Body of pancreas (tissue), 4 donors: ENCODE results near the gene SCUBE1. TPM values are rescaled to one million over a fixed set of nuclear protein-coding genes. Genes with fewer than 3 reads are reported as not detected.
A peak's percentile ranks its signal among the peaks of the same experiment; 100 is the strongest.

ENCODE experiments used
- ATAC-seq: fragments of 150-250 bp; one replicate; pipeline ENCODE4 v1.9.1; 2016
- DNase-seq, 4 donors: peaks; one replicate each; pipeline ENCODE4 v3.0.0-alpha.2; 2019
- H3K27ac ChIP-seq, 4 donors: fragments of 200-600 bp; sonication (generic); 1 replicate in 3 of 4; 2 replicates in 1 of 4; pipeline versions ENCODE4 v1.5.1 to v1.6.1; 2016 to 2019; ENCODE audit warnings: mild to moderate bottlenecking in 1 of 4, mixed read lengths in 1 of 4, moderate library complexity in 1 of 4
- H3K27me3 ChIP-seq, 2 donors: fragments of 200-600 bp; sonication (generic); one replicate each; pipeline ENCODE4 v1.6.0; 2016; ENCODE audit warnings: mild to moderate bottlenecking in 1 of 2
- H3K36me3 ChIP-seq, 2 donors: fragments of 200-600 bp; sonication (generic); replicated peaks in 1 of 2; 2 replicates each; pipeline ENCODE4 v1.5.1; 2016; ENCODE audit warnings: low read depth in 2 of 2; ENCODE audit not compliant: insufficient read depth in 1 of 2
- H3K4me1 ChIP-seq: fragments of 200-600 bp; sonication (generic); one replicate; pipeline ENCODE4 v1.6.0; 2016
- H3K4me3 ChIP-seq, 2 donors: fragments of 200-600 bp; sonication (generic); 1 replicate in 1 of 2; 2 replicates in 1 of 2; pipeline ENCODE4 v1.5.1; 2016 to 2019
- H3K9me3 ChIP-seq, 3 donors: fragments of 200-600 bp; sonication (generic); 1 replicate in 2 of 3; 2 replicates in 1 of 3; pipeline ENCODE4 v1.5.1; 2016
- CTCF ChIP-seq, 7 experiments: fragments of 450-650 bp in 4 of 7; fragments of 200-600 bp in 3 of 7; sonication (generic) in 3 of 7; IDR thresholded peaks; one replicate each; pipeline ENCODE4 v1.5.1; 2016 to 2019; ENCODE audit warnings: antibody characterized with exemption in 7 of 7
- POLR2A ChIP-seq, 3 donors: fragments of 450-650 bp; IDR thresholded peaks; one replicate each; pipeline ENCODE4 v1.6.1; 2016; ENCODE audit warnings: antibody characterized with exemption in 3 of 3, mild to moderate bottlenecking in 2 of 3
- WGBS, 2 donors: methylation state at CpG; one replicate each; pipeline ENCODE4 v1.1.5; 2017; 5-methylcytosine and 5-hydroxymethylcytosine counted together
- intact Hi-C: fragments of 100-400 bp; cut with DNase I; formaldehyde crosslinking; loops from one replicate; pipeline ENCODE4 v1.15.1; 2023
- total RNA-seq, 2 donors: library from RNA; depleted of rRNA; stranded (reverse); fragments of >200 nt; gene quantifications; one replicate each; pipeline ENCODE4 v1.1.0, GENCODE V29; 2016

The SCUBE1 gene
- total RNA-seq, 2 donors from 2014 or later: under 0.01 to 0.26 TPM

GRCh38 chr22:43232445-43232844, 110.7 kb downstream of the SCUBE1 start:
- H3K27me3 ChIP-seq: no peaks in the 10 kb centered on the region
- no peak for DNase-seq
- intact Hi-C loops: no loop called here

DNA sequence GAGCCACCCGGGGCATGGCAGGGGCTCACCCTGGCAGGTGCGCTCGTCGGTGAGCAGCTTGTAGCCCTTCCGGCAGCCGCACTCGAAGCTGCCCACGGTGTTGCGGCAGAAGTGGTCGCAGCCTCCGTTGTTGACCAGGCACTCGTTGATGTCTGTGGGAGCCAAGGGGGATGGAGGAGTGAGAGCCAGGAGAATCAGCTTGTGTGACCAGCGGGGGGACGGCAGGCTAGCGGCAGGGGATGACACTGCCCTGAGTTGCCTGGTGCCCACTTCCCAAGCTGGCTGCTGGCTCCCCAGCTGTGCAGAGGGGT, 111.5 kb downstream of the SCUBE1 start:
- ATAC-seq: no peak
- Histone ChIP-seq H3K4me1 (peaks cover 14% of the 10 kb centered on the region), H3K27me3 (no peaks in the 10 kb centered on the region), H3K27ac (no peak overlapping the region), H3K4me3 (no peak overlapping the region), H3K36me3 (no peaks in the 10 kb centered on the region), H3K9me3 (no peaks in the 10 kb centered on the region)
- no peak for DNase-seq
- WGBS, 2 donors: 40 to 57% methylated on average over 1 to 15 of the region's 15 CpGs
- intact Hi-C loops: no loop called here
- no peak for TF ChIP-seq CTCF (IDR thresholded peaks at IDR 0.05)
- TF ChIP-seq POLR2A (IDR thresholded peaks at IDR 0.05): no peak

More at GRCh38 chr22:43232445-43232844, 110.7 kb downstream of the SCUBE1 start:
- H3K27ac ChIP-seq: no peak overlapping the region
- peaks cover 21% of the 10 kb centered on the region for H3K4me1 ChIP-seq
- WGBS, 2 donors: 80 to 82% methylated on average over 8 of the region's 8 CpGs
- no peak for ATAC-seq
- no peaks in the 10 kb centered on the region for H3K36me3 ChIP-seq
- no peaks in the 10 kb centered on the region for H3K9me3 ChIP-seq
- H3K4me3 ChIP-seq: no peak overlapping the region
- TF ChIP-seq POLR2A (IDR thresholded peaks at IDR 0.05) (no peak), CTCF (IDR thresholded peaks at IDR 0.05) (no peak)

GRCh38 chr22:43230971-43231723, 112.0 kb downstream of the SCUBE1 start:
- Histone ChIP-seq H3K27ac (no peak overlapping the region), H3K27me3 (no peaks in the 10 kb centered on the region), H3K4me1 (peaks cover 8% of the 10 kb centered on the region), H3K36me3 (no peaks in the 10 kb centered on the region), H3K9me3 (no peaks in the 10 kb centered on the region), H3K4me3 (no peak overlapping the region)
- WGBS, 2 donors: 10 to 15% methylated on average over 20 to 23 of the region's 23 CpGs
- DNase-seq (peak; percentile 48 to 69 (median 60)), ATAC-seq (peak; percentile 60)
- intact Hi-C loops: no loop called here
- TF ChIP-seq CTCF (IDR thresholded peaks at IDR 0.05): peak; percentile 74 to 85 (median 79)
- TF ChIP-seq POLR2A (IDR thresholded peaks at IDR 0.05): no peak

DNA sequence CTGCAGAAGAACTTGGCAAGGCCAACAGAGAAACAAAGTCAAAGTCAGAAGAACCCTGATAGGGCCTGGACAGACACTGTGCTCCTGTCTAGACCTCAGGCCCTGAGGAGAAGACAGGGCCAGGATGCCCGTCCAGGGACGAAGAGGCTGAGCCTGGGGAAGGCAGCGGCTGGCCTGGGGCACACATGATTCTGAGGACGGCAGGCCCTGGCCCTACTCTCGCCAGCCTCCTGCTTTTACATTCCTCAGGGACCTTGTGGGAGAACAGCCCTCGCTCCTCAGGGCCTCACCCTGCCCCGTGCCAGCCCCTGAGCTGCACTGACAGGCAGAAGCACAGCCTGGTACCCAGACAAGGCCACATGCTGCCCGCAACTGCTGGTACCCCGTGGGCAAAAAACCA, 112.6 kb downstream of the SCUBE1 start:
- Histone ChIP-seq H3K4me3 (no peak overlapping the region), H3K36me3 (no peaks in the 10 kb centered on the region), H3K9me3 (no peaks in the 10 kb centered on the region), H3K27ac (no peak overlapping the region), H3K4me1 (peaks cover 2% of the 10 kb centered on the region), H3K27me3 (no peaks in the 10 kb centered on the region)
- DNase-seq: no peak
- TF ChIP-seq CTCF (IDR thresholded peaks at IDR 0.05) (no peak), POLR2A (IDR thresholded peaks at IDR 0.05) (no peak)
- intact Hi-C loops: no loop called here
- WGBS, 2 donors: 48 to 58% methylated on average over 5 to 9 of the region's 9 CpGs
- no peak for ATAC-seq

GRCh38 chr22:43228863-43229262, 114.3 kb downstream of the SCUBE1 start:
- H3K27me3 ChIP-seq: no peaks in the 10 kb centered on the region
- 73 to 74% methylated on average over 8 to 18 of the region's 19 CpGs for WGBS, 2 donors
- no peak for ATAC-seq
- no peaks in the 10 kb centered on the region for H3K4me1 ChIP-seq
- H3K9me3 ChIP-seq: no peaks in the 10 kb centered on the region
- no peak overlapping the region for H3K4me3 ChIP-seq
- DNase-seq: no peak
- no peaks in the 10 kb centered on the region for H3K36me3 ChIP-seq
- no peak for TF ChIP-seq CTCF (IDR thresholded peaks at IDR 0.05)
- no peak for TF ChIP-seq POLR2A (IDR thresholded peaks at IDR 0.05)
- intact Hi-C loops: no loop called here
- H3K27ac ChIP-seq: no peak overlapping the region
